T-helper 17 cell (primary cell): Measurements from ENCODE around the gene MAPK7. TPM values are rescaled to one million over a fixed set of nuclear protein-coding genes. Genes with fewer than 3 reads are reported as not detected.

Experiments
- ATAC-seq: fragments of 150-1000 bp; cut with Tn5 transposase; 2 replicates; pipeline ENCODE4 v1.10.0; 2021; ENCODE audit warnings: mild to moderate bottlenecking, moderate library complexity
- DNase-seq, 3 donors: peaks; one replicate each; pipeline versions ENCODE4 v3.0.0 to v3.0.0-alpha.2; 2020 to 2021
- H3K9me3 ChIP-seq: one replicate; pipeline ENCODE4 v1.7.0; 2013; ENCODE audit warnings: low read length, mild to moderate bottlenecking; ENCODE audit not compliant: control insufficient read depth, poor library complexity, severe bottlenecking
- H3K27ac Mint-ChIP-seq: one replicate; pipeline ENCODE4 v1.8.0; 2022; ENCODE audit warnings: mild to moderate bottlenecking, moderate library complexity, mixed read lengths
- H3K27me3 Mint-ChIP-seq: one replicate; pipeline ENCODE4 v1.8.0; 2022; ENCODE audit warnings: mixed read lengths
- H3K36me3 Mint-ChIP-seq: one replicate; pipeline ENCODE4 v1.8.0; 2022; ENCODE audit warnings: low read depth, mixed read lengths
- H3K4me1 Mint-ChIP-seq: one replicate; pipeline ENCODE4 v1.8.0; 2022; ENCODE audit warnings: mild to moderate bottlenecking, mixed read lengths
- H3K4me3 Mint-ChIP-seq: one replicate; pipeline ENCODE4 v1.8.0; 2022; ENCODE audit warnings: mild to moderate bottlenecking, moderate library complexity, mixed read lengths
- total RNA-seq, 4 donors: library from RNA in 2 of 4; stranded (reverse) in 2 of 4; gene quantifications; one replicate each; pipeline ENCODE4 v1.2.3 and lab custom pipeline; 2022 to 2026

MAPK7 gene
- 10 to 100 TPM; 16.7 to 20.3 TPM for total RNA-seq
- total RNA-seq (lab: John Stamatoyannopoulos, UW), result 13.5 to 16.8 reads per million in 2 donors

DNA sequence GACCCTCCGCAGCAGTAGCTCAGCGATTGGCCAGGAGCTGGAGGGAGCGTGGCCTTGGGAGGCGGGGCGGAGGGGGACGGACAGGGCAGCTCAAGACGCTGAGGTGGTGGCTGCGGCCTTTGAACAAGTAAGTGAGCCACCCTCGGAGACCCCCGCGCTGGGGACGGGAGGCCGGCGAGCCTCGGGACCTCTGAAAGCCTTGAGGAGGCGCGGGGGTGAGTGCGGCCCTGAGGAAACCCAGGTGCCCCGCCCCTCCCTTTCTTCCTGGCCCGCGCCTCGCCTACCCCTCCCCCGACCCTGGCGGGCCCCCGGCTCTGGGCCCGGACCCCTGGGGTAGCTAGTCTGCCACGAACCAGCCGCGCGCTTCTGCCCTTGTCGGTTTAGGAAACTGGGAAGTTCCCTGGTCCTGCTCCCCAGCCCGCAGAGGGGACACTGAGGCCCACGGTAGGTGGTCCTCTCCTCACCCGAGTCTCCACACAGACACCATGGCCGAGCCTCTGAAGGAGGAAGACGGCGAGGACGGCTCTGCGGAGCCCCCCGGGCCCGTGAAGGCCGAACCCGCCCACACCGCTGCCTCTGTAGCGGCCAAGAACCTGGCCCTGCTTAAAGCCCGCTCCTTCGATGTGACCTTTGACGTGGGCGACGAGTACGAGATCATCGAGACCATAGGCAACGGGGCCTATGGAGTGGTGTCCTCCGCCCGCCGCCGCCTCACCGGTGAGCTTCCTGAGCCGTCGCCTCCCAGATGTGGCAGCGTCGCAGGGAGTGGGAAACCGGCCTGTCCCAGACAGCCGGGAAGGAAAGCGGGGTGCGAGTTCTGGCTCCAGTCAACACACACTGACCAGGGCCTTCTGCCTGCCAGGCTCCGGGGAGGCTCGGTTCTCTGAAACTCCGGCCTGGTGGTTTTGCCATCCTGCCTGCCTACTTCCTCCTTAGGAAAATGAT is at the start of gene MAPK7:
Gene MAPK7 (plus strand): TSS at position 83 of the 945 bp plus-strand sequence. CDS start 403 bp downstream, at position 486.
- peak within 1 kb of the TSS; percentile 99 for H3K4me3 Mint-ChIP-seq
- peaks cover 19% of the 10 kb centered on the region for H3K4me1 Mint-ChIP-seq
- H3K36me3 Mint-ChIP-seq, result peaks cover 5% of the 10 kb centered on the region
- ATAC-seq, result peak; percentile 6
- peak within 1 kb of the TSS; percentile 97 for H3K27ac Mint-ChIP-seq
- no peaks in the 10 kb centered on the region for H3K9me3 ChIP-seq
- H3K27me3 Mint-ChIP-seq, result no peaks in the 10 kb centered on the region
- no peak for DNase-seq

DNA sequence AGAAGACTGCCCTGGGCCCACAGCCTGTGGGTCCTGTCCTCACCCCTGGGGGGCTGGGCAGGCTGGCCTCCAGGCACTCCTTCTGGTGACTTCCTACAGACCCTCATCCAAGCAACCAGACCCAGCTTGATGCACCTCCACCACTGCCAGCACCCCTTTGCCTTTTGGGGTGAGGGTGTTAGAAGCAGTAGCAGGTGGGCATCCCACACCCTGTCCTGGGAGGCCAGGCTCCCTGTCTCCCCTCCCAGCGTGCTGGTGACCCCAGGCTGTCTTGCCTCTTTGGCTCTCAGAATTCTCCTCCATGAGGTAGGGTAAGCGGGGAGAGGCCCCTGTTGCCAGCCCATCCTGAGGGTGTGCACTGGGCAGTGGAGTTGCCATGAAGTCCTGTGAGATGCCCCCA is 49.2 kb upstream of the MAPK7 start:
- no peaks in the 10 kb centered on the region for H3K9me3 ChIP-seq
- Mint-ChIP-seq H3K36me3 (no peaks in the 10 kb centered on the region), H3K4me3 (no peak overlapping the region), H3K27me3 (peaks cover 10% of the 10 kb centered on the region), H3K27ac (no peak overlapping the region), H3K4me1 (peaks cover 4% of the 10 kb centered on the region)
- ATAC-seq, result no peak
- DNase-seq, result no peak

DNA sequence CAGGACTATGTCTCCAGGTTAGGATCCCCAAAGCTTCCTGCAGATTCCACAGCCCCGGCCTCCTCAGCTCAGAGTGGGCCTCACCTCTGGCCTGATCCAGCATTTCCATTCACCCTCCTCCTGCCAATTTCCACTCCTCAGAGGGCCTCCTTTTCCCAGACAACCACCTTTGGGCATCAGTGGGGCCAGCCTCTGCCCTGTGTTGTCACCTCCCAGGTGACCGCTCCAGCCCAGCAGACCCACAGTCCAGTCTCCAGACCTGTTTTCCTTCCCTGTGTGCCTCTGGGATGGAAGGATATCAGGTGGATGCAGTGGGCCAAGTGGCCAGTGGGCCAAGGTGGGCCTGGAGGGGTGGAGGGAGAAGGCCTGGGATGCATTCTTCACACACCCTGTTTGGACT is 48.5 kb upstream of the MAPK7 start:
- ATAC-seq (no peak), DNase-seq (no peak)
- H3K9me3 ChIP-seq, result no peaks in the 10 kb centered on the region
- no peaks in the 10 kb centered on the region for H3K36me3 Mint-ChIP-seq
- H3K4me1 Mint-ChIP-seq, result peaks cover 4% of the 10 kb centered on the region
- no peak overlapping the region for H3K27ac Mint-ChIP-seq
- no peak overlapping the region for H3K4me3 Mint-ChIP-seq
- H3K27me3 Mint-ChIP-seq, result peaks cover 10% of the 10 kb centered on the region

DNA sequence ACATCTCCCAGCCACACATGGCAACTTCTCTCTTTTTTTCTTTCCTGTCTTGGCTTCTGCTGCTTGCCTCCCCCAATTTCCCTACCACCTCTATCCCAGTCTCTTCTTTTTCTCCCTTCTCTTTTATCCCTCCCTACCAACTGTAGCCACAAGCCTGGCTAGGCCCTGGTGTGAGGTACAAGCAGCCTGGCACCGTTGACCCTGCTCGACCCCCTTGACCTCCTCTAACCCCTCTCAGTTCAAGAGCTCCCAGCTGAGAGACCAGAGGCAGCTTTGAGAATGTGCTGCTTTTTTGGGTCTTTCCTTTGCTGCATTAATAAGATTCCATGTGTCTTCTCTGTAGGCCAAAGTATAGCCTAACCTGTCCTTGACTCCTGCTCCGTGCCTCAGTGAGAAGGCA is 48.0 kb upstream of the MAPK7 start:
- Mint-ChIP-seq H3K27me3 (peaks cover 10% of the 10 kb centered on the region), H3K36me3 (no peaks in the 10 kb centered on the region), H3K27ac (no peak overlapping the region), H3K4me1 (peaks cover 4% of the 10 kb centered on the region), H3K4me3 (no peak overlapping the region)
- H3K9me3 ChIP-seq, result no peaks in the 10 kb centered on the region
- no peak for ATAC-seq
- no peak for DNase-seq

DNA sequence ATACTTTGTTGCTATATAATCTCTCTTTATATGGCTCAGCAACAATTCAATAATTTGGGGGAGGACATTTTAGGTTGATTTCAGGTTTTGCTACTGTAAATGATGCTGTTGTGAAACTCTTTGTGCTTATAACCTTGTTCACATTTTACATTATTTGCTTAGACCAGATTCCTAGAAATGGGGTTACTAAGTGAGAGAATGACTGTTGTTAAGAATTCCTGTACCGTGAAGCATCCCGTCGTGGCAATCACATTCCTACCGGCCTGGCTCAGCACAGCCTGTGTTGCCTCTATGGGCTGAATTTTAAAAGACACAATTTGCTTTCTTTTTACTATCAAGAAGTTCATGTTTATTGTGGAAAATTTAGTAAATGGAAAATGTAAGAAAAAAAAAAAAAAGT is 47.2 kb upstream of the MAPK7 start:
- no peak for ATAC-seq
- Mint-ChIP-seq H3K36me3 (no peaks in the 10 kb centered on the region), H3K27ac (no peak overlapping the region), H3K4me3 (no peak overlapping the region), H3K4me1 (peaks cover 4% of the 10 kb centered on the region), H3K27me3 (peaks cover 14% of the 10 kb centered on the region)
- no peak for DNase-seq
- no peaks in the 10 kb centered on the region for H3K9me3 ChIP-seq

DNA sequence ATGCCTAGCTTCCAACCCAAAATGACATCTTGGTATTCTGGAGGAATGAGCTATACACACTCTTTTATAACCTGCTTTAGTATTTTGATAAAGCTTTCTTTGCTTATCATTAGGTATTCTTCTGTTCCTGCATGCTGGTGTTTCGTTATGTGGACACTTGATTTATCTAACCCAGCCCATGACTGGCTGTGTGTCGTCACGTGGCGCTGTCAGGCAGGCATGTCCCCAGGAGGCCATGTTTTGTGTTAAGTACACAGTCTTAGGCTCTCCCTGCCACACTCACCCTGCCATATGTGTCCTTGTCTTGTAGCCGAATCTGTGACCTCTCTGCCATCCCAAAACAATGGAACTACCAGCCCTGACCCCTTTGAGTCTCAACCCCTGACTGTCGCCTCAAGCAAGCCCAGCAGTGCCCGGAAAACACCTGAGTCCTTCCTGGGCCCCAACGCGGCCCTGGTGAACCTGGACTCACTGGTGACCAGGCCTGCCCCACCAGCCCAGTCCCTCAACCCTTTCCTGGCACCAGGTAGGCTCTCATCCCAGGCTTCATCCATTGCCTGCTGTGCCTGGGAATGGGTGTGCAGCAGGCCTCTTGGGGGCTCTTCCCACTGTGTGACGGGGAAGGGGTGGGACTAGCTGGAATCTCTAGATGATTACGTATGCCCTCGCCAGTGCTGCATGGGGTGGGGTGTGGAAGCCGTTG is 46.6 kb upstream of the MAPK7 start:
- Mint-ChIP-seq H3K4me3 (no peak overlapping the region), H3K4me1 (peaks cover 4% of the 10 kb centered on the region), H3K36me3 (no peaks in the 10 kb centered on the region), H3K27me3 (peaks cover 14% of the 10 kb centered on the region), H3K27ac (no peak overlapping the region)
- ATAC-seq (no peak), DNase-seq (no peak)
- H3K9me3 ChIP-seq, result no peaks in the 10 kb centered on the region

DNA sequence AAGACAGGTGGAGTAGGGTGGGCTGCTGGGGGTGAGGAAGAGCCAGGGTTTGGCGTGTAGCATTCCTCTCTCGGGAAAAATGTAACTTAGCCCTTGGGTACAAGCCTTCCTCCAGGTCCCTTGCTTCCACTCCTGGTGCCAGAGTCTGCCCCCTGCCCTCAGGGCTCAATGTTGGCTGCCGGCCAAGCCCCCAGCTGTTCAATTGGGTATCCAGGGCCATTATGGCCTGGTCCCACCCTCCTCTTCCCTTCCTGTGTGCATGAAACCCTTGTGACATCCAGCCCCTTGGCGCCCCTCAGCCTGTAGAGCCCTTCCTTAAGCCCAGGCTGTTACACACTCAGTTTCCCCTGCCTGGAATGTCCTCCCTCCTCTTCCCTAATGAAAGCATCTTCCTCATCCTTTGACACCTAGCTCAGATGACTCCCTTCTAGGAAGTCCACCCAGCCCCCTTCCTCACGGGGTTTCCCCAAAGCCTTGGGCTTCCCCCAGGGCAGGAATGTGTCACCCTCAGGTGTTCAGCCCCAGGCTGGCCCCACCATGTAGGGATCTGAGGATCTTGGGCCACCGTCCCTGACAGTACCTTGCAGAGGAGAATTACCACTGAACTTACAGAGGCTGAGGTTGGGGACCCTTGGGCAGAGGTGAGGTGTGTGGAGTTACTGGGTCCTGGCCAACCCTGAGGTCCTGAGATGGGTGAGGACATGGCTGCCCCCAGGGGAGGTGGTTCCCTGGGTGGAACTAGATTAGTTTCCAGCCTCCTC is 45.7 kb upstream of the MAPK7 start:
- DNase-seq (no peak), ATAC-seq (no peak)
- peaks cover 6% of the 10 kb centered on the region for H3K4me1 Mint-ChIP-seq

DNA sequence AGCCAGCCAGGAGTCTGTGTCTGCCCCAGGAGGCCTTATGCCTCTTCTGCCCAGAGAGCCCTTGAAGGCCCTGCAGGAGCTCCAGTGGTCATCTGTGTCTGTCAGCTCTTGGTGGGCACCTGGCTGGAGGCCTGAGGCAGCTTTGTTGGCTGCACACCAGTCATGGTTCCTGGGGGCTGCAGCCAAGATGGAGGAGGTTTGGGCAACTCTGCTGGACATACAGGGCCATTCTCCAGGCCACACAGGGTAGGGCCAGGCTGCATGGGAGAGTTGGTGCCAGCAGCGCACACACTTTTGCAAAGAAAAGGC is 45.2 kb upstream of the MAPK7 start:
- H3K9me3 ChIP-seq, result no peaks in the 10 kb centered on the region
- no peak overlapping the region for H3K27ac Mint-ChIP-seq
- ATAC-seq (no peak), DNase-seq (no peak)
- no peaks in the 10 kb centered on the region for H3K36me3 Mint-ChIP-seq
- peaks cover 21% of the 10 kb centered on the region for H3K27me3 Mint-ChIP-seq
- H3K4me1 Mint-ChIP-seq, result peaks cover 6% of the 10 kb centered on the region
- no peak overlapping the region for H3K4me3 Mint-ChIP-seq

More for the DNA sequence above, 45.7 kb upstream of the MAPK7 start:
- Mint-ChIP-seq H3K4me3 (no peak overlapping the region), H3K27me3 (peaks cover 21% of the 10 kb centered on the region), H3K27ac (no peak overlapping the region), H3K36me3 (no peaks in the 10 kb centered on the region)
- no peaks in the 10 kb centered on the region for H3K9me3 ChIP-seq

DNA sequence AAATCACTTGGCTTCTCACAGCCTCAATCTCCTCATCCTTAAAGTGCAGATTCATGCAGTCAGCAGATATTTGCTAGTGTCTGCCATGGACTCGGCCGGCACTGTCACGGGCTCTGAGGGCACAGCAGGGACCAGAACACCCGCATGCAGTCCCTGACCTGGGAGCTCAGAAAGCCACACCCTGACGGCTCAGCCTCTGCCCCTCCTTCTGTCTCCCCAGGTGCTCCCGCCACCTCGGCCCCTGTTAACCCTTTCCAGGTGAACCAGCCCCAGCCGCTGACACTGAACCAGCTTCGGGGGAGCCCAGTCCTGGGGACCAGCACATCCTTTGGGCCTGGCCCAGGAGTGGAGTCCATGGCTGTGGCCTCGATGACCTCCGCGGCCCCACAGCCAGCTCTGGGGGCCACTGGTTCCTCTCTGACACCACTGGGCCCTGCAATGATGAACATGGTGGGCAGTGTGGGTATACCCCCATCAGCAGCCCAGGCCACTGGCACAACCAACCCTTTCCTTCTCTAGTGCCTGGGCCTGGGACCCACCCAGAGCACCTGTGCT is 44.5 kb upstream of the MAPK7 start:
- no peak for DNase-seq
- H3K36me3 Mint-ChIP-seq, result no peaks in the 10 kb centered on the region
- peaks cover 21% of the 10 kb centered on the region for H3K27me3 Mint-ChIP-seq
- H3K9me3 ChIP-seq, result no peaks in the 10 kb centered on the region
- H3K4me1 Mint-ChIP-seq, result peaks cover 6% of the 10 kb centered on the region
- no peak overlapping the region for H3K4me3 Mint-ChIP-seq
- ATAC-seq, result no peak
- H3K27ac Mint-ChIP-seq, result no peak overlapping the region

DNA sequence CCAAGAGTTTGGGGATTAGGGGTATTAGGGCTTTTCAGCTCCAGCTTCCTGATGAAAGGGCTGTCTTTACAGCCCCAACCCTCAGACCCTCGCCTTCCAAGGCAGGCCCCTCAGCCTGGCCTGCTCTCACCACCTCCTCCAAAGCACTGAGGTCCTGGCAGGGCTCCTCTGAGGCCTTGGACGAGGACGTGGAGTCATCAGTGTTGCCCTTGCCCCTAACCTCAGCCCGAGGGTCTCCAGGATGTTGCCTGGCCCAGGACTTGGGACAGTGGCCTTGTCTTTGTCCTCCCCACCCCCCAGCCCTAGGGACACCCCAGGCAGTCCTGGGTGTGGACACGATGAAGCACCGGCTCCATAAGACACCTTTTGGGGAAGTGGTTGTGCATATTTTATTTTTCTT is 44.0 kb upstream of the MAPK7 start:
- no peaks in the 10 kb centered on the region for H3K36me3 Mint-ChIP-seq
- no peak overlapping the region for H3K27ac Mint-ChIP-seq
- H3K9me3 ChIP-seq, result no peaks in the 10 kb centered on the region
- H3K4me3 Mint-ChIP-seq, result no peak overlapping the region
- DNase-seq, result no peak
- H3K4me1 Mint-ChIP-seq, result peaks cover 6% of the 10 kb centered on the region
- peaks cover 25% of the 10 kb centered on the region for H3K27me3 Mint-ChIP-seq
- no peak for ATAC-seq

DNA sequence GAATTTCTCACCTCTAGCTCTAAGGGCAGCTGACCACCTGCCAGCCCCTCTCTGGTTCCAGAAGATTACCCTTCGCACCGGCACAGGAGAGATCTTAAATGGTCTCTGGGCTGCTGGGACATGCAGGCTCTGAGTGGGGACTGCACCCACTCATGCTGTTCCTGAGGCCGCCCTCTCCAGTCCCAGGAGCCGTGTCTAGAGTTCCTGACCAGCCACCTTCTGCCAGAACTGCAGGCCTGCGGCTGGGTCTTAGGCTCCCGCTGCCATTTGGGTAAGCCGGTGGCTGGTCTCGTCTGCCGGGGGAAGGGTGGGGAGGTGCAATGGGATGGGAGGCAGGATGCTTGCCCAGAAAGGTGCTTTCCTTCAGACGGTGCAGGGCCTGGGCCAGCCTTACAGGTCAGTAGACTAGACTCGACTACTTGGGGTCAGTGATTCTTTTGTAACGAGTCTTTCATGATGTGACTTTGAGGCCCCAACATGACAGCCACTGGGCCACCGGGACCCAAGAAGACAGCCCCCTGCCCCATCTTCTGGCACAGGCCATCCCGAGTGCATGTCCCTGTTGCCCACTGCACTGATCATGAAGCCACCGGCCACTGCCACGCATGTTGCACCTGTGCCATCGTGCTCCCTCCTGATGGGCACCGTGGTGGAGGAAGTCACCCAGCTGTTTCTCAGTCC is 42.2 kb upstream of the MAPK7 start:
- Mint-ChIP-seq H3K4me3 (no peak overlapping the region), H3K27ac (no peak overlapping the region), H3K36me3 (no peaks in the 10 kb centered on the region), H3K4me1 (peaks cover 6% of the 10 kb centered on the region), H3K27me3 (peaks cover 22% of the 10 kb centered on the region)
- DNase-seq (no peak), ATAC-seq (no peak)
- H3K9me3 ChIP-seq, result no peaks in the 10 kb centered on the region

DNA sequence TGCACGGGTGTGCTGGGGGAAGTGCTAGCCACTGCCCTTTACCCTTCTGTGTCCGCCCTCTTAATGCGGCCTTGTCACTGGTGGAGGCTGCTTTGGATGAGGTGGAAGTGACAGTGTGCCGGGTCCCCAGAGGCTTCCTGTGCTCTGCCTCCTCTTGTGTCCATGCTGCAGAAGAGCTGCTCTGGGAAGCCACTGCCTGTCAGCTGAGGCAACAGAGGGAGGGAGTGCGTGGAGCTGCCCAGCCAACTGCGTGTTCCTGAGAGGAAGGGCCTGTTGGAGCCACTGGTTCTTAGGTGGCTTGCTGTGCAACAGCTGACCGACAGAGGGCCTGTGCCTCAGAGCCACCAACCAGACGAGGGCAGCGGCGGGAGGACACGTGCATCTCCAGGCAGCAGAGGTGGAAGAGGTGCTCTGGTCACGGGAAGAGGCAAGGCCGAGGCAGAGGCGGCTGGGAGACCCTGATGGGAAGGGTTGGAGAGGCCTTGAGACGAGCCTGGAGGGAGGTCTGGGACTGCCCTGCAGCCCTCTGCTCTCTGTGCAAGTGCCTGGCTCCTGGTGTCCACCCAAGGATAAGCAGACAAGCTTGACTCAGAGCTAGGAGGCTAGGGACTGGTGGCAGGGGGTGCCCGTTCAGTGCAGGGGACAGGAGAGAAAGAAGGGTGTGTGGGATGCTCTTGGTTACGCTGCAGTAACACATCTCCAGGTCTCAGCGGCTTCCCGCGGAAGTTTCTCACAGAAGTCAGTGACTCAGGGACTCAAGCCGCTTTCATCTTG is 41.2 kb upstream of the MAPK7 start:
- Mint-ChIP-seq H3K4me3 (no peak overlapping the region), H3K27me3 (peaks cover 33% of the 10 kb centered on the region), H3K4me1 (peaks cover 13% of the 10 kb centered on the region), H3K36me3 (peaks cover 6% of the 10 kb centered on the region), H3K27ac (no peak overlapping the region)
- DNase-seq (no peak), ATAC-seq (no peak)
- H3K9me3 ChIP-seq, result no peaks in the 10 kb centered on the region
